Neural cell (in vitro differentiated cells): ENCODE measurements around the gene C9orf78. TPM values are rescaled to one million over a fixed set of nuclear protein-coding genes. Genes with fewer than 3 reads are reported as not detected.

Source experiments
- H2AFZ ChIP-seq: fragments of 200-600, 300-800 bp; sonication (generic), shearing (Covaris generic); 2 replicates; pipeline ENCODE4 v1.6.0; 2014; ENCODE audit warnings: low read depth, mild to moderate bottlenecking, antibody characterized with exemption, low read length, moderate library complexity
- H3F3A ChIP-seq: fragments of 200-600 bp; shearing (Covaris generic); 2 replicates; pipeline ENCODE4 v1.6.1; 2016; ENCODE audit warnings: mild to moderate bottlenecking, moderate library complexity, mixed read lengths, antibody characterized with exemption, low read length; ENCODE audit not compliant: insufficient read depth, poor library complexity, severe bottlenecking
- H3K27ac ChIP-seq: fragments of 200-600, 300-800 bp; sonication (generic), shearing (Covaris generic); 2 replicates; pipeline ENCODE4 v1.5.1; 2014; ENCODE audit warnings: mild to moderate bottlenecking, low read length, moderate library complexity
- H3K27me3 ChIP-seq: fragments of 300-800, 200-600 bp; sonication (generic), shearing (Covaris generic); 2 replicates; pipeline ENCODE4 v1.6.0; 2014; ENCODE audit warnings: mild to moderate bottlenecking, low read depth, low read length, moderate library complexity; ENCODE audit not compliant: insufficient read depth
- H3K36me3 ChIP-seq: fragments of 300-800, 200-600 bp; sonication (generic), shearing (Covaris generic); 2 replicates; pipeline ENCODE4 v1.5.1; 2014; ENCODE audit warnings: mild to moderate bottlenecking, antibody characterized with exemption, low read length, moderate library complexity; ENCODE audit not compliant: insufficient read depth
- H3K4me2 ChIP-seq: fragments of 300-800, 200-600 bp; sonication (generic), shearing (Covaris generic); 2 replicates; pipeline ENCODE4 v1.6.0; 2014; ENCODE audit warnings: mild to moderate bottlenecking, low read length
- H3K4me3 ChIP-seq: fragments of 300-800, 200-600 bp; sonication (generic), shearing (Covaris generic); 2 replicates; pipeline ENCODE4 v1.5.1; 2014; ENCODE audit warnings: mild to moderate bottlenecking, low read length, moderate library complexity
- H3K79me2 ChIP-seq: fragments of 200-600 bp; shearing (Covaris generic); replicated peaks from 2 replicates; pipeline ENCODE4 v1.6.0; 2014; ENCODE audit warnings: mild to moderate bottlenecking, low read length, moderate library complexity; ENCODE audit not compliant: insufficient read depth
- H3K9ac ChIP-seq: fragments of 300-800, 200-600 bp; sonication (generic), shearing (Covaris generic); 2 replicates; pipeline ENCODE4 v1.6.1; 2016; ENCODE audit warnings: mild to moderate bottlenecking, low read length, mixed read lengths
- H3K9me2 ChIP-seq: fragments of 200-600 bp; shearing (Covaris generic); 2 replicates; pipeline ENCODE4 v1.6.1; 2016; ENCODE audit warnings: mild to moderate bottlenecking, low read length, mixed read lengths; ENCODE audit not compliant: insufficient read depth
- H3K9me3 ChIP-seq: fragments of 200-600, 300-800 bp; sonication (generic), shearing (Covaris generic); 2 replicates; pipeline ENCODE4 v1.6.1; 2016; ENCODE audit warnings: mild to moderate bottlenecking, mixed run types, low read length, moderate library complexity, mixed read lengths
- H4K20me1 ChIP-seq: fragments of 200-600 bp; shearing (Covaris generic); 2 replicates; pipeline ENCODE4 v1.6.1; 2016; ENCODE audit warnings: mild to moderate bottlenecking, mixed run types; ENCODE audit not compliant: insufficient read depth
- EP300 ChIP-seq: fragments of 450-650 bp; conservative IDR thresholded peaks from 2 replicates; pipeline ENCODE4 v1.6.1; 2014; ENCODE audit warnings: antibody characterized with exemption, mild to moderate bottlenecking, moderate library complexity; ENCODE audit not compliant: poor library complexity, severe bottlenecking
- EZH2 ChIP-seq: fragments of 200-600, 300-800 bp; shearing (Covaris generic), sonication (generic); IDR thresholded peaks from 2 replicates; pipeline ENCODE4 v1.6.1; 2014; ENCODE audit warnings: antibody characterized with exemption, low read length, borderline replicate concordance, mild to moderate bottlenecking; ENCODE audit not compliant: insufficient read depth, poor library complexity, severe bottlenecking
- MXI1 ChIP-seq: fragments of 450-650 bp; conservative IDR thresholded peaks from 2 replicates; pipeline ENCODE4 v1.6.1; 2014; ENCODE audit warnings: antibody characterized with exemption, mild to moderate bottlenecking; ENCODE audit not compliant: poor library complexity, severe bottlenecking
- POLR2AphosphoS5 ChIP-seq: IDR thresholded peaks from 2 replicates; pipeline ENCODE4 v1.6.1; 2012
- RAD21 ChIP-seq: fragments of 450-650 bp; conservative IDR thresholded peaks from 2 replicates; pipeline ENCODE4 v1.6.1; 2014; ENCODE audit warnings: antibody characterized with exemption, mild to moderate bottlenecking, moderate library complexity
- REST ChIP-seq: IDR thresholded peaks from 2 replicates; pipeline ENCODE4 v1.6.1; 2012; ENCODE audit warnings: borderline replicate concordance
- SMC3 ChIP-seq: fragments of 450-650 bp; conservative IDR thresholded peaks from 2 replicates; pipeline ENCODE4 v1.6.1; 2014; ENCODE audit warnings: antibody characterized with exemption, mild to moderate bottlenecking, moderate library complexity; ENCODE audit not compliant: poor library complexity
- TAF1 ChIP-seq: IDR thresholded peaks from 2 replicates; pipeline ENCODE4 v1.6.1; 2012; ENCODE audit warnings: low read depth
- polyA plus RNA-seq: library from polyadenylated mRNA; depleted of rRNA; stranded (reverse); fragments of >200 nt; gene quantifications from 2 replicates; pipeline ENCODE4 v1.2.3, GENCODE V29; 2014
- TF ChIP-seq, protein P1 (sequence below): fragments of 450-650 bp; IDR thresholded peaks from 2 replicates; pipeline ENCODE4 v1.5.1; 2014; ENCODE audit warnings: antibody characterized with exemption, mild to moderate bottlenecking, moderate library complexity; ENCODE audit not compliant: poor library complexity, severe bottlenecking

The C9orf78 gene
- polyA plus RNA-seq, 1 donor from 2014 or later = 91.3 TPM

- Histone ChIP-seq H2AFZ (no peak overlapping the region), H3K9me3 (no peaks in the 10 kb centered on the region), H3K9me2 (no peaks in the 10 kb centered on the region), H3K4me3 (no peak overlapping the region), H3K27ac (peak overlapping the region; percentile 40), H3K79me2 (peaks cover 3% of the 10 kb centered on the region), H3K9ac (no peak overlapping the region), H3K27me3 (no peaks in the 10 kb centered on the region), H3F3A (no peaks in the 10 kb centered on the region), H3K4me2 (no peak overlapping the region), H4K20me1 (no peaks in the 10 kb centered on the region), H3K36me3 (peaks cover 4% of the 10 kb centered on the region)
- peak; percentile 81 for TF ChIP-seq REST
- no peak for TF ChIP-seq RAD21
- TF ChIP-seq EP300 = peak; percentile 22
These were observed 21.4 kb downstream of the C9orf78 start for GRCh38 chr9:129813661-129814060.

DNA sequence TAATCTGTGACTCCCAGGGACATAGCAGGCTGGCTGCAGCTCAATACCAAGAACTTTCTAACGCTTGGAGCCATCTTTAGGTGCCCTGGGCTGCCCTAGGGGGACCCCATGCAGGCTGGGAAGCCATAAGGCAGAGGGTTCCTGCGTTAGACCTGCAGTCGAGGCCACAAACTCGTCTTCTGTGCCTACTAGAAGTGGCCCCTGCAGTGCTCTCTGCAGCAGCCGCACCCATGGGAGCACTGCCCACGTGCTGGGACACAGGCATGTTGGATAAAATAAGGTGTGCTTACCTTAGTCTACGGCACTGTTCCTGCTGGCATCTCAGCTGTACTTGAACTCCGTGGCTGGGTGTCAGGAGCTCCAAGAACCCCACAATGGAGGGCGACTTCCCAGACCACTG is 22.7 kb downstream of the C9orf78 start:
- H3K4me2 ChIP-seq = no peak overlapping the region
- no peaks in the 10 kb centered on the region for H3K9me3 ChIP-seq
- H3K4me3 ChIP-seq = no peak overlapping the region
- H2AFZ ChIP-seq = no peak overlapping the region
- H3F3A ChIP-seq = no peaks in the 10 kb centered on the region
- no peaks in the 10 kb centered on the region for H3K9me2 ChIP-seq
- no peaks in the 10 kb centered on the region for H4K20me1 ChIP-seq
- no peak overlapping the region for H3K9ac ChIP-seq
- TF ChIP-seq REST = no peak
- no peak for TF ChIP-seq EZH2
- no peak for TF ChIP-seq SMC3
- no peak for TF ChIP-seq POLR2AphosphoS5
- TF ChIP-seq EP300 = no peak
- TF ChIP-seq RAD21 = no peak
- TF ChIP-seq MXI1 = no peak
- TF ChIP-seq, protein P1, sequence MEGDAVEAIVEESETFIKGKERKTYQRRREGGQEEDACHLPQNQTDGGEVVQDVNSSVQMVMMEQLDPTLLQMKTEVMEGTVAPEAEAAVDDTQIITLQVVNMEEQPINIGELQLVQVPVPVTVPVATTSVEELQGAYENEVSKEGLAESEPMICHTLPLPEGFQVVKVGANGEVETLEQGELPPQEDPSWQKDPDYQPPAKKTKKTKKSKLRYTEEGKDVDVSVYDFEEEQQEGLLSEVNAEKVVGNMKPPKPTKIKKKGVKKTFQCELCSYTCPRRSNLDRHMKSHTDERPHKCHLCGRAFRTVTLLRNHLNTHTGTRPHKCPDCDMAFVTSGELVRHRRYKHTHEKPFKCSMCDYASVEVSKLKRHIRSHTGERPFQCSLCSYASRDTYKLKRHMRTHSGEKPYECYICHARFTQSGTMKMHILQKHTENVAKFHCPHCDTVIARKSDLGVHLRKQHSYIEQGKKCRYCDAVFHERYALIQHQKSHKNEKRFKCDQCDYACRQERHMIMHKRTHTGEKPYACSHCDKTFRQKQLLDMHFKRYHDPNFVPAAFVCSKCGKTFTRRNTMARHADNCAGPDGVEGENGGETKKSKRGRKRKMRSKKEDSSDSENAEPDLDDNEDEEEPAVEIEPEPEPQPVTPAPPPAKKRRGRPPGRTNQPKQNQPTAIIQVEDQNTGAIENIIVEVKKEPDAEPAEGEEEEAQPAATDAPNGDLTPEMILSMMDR = no peak
- no peak for TF ChIP-seq TAF1
- H3K27me3 ChIP-seq = no peaks in the 10 kb centered on the region
- peaks cover 4% of the 10 kb centered on the region for H3K36me3 ChIP-seq
- no peak overlapping the region for H3K27ac ChIP-seq
- peaks cover 3% of the 10 kb centered on the region for H3K79me2 ChIP-seq
